H1 (cell line): Measurements from ENCODE around the gene PCP4. TPM values are rescaled to one million over a fixed set of nuclear protein-coding genes. Genes with fewer than 3 reads are reported as not detected.

Source experiments
- CTCF ChIA-PET: fragments of 300-600 bp; sonication (Branson Sonifier 250); formaldehyde crosslinking; loops from one replicate; lab custom pipeline; 2021; ENCODE audit not compliant: partially characterized antibody; lab: Charles Lee
- POLR2A ChIA-PET: fragments of 300-600 bp; sonication (Branson Sonifier 250); formaldehyde crosslinking; loops from one replicate; lab custom pipeline; 2021; ENCODE audit warnings: inconsistent platforms; ENCODE audit not compliant: partially characterized antibody; lab: Charles Lee
- DNase-seq, 2 experiments: peaks; one replicate each; pipeline versions ENCODE4 v3.0.0 to v3.0.0-alpha.2; 2010 to 2022; ENCODE audit warnings: low spot score in 2 of 2, low read depth in 1 of 2, mixed read lengths in 1 of 2
- FAIRE-seq: peaks from 2 replicates; lab custom pipeline; 2011; peaks lifted over from hg19 to GRCh38; lab: Jason Lieb, UNC
- H2AFZ ChIP-seq: 2 replicates; pipeline ENCODE4 v1.8.1; 2012; ENCODE audit warnings: low read length, inconsistent platforms
- H2AK5ac ChIP-seq: 2 replicates; pipeline ENCODE4 v1.6.1; 2013; ENCODE audit warnings: low read depth, low read length
- H2BK120ac ChIP-seq: replicated peaks from 2 replicates; pipeline ENCODE3; 2013; ENCODE audit warnings: low read depth, low read length, inconsistent platforms
- H2BK12ac ChIP-seq: 2 replicates; pipeline ENCODE4 v1.6.1; 2013; ENCODE audit warnings: low read depth, low read length
- H2BK15ac ChIP-seq: 2 replicates; pipeline ENCODE4 v1.6.1; 2013; ENCODE audit warnings: low read length
- H2BK20ac ChIP-seq: 2 replicates; pipeline ENCODE4 v1.6.1; 2013; ENCODE audit warnings: low read length
- H2BK5ac ChIP-seq: 2 replicates; pipeline ENCODE4 v1.6.1; 2013; ENCODE audit warnings: low read depth, low read length
- H3K14ac ChIP-seq: 2 replicates; pipeline ENCODE4 v1.6.1; 2013; ENCODE audit warnings: inconsistent platforms; ENCODE audit not compliant: insufficient read length
- H3K18ac ChIP-seq: 2 replicates; pipeline ENCODE4 v1.6.1; 2013; ENCODE audit warnings: low read length; ENCODE audit errors: extremely low read depth
- H3K23ac ChIP-seq: 2 replicates; pipeline ENCODE4 v1.6.1; 2013; ENCODE audit warnings: inconsistent platforms; ENCODE audit not compliant: insufficient read length
- H3K23me2 ChIP-seq: 2 replicates; pipeline ENCODE4 v1.6.1; 2013; ENCODE audit warnings: low read depth, low read length
- H3K27ac ChIP-seq: 2 replicates; pipeline ENCODE4 v1.6.1; 2011; ENCODE audit warnings: low read depth, low read length, inconsistent platforms
- H3K27me3 ChIP-seq, 4 experiments: replicated peaks in 1 of 4; 1 replicate in 1 of 4; 2 replicates in 3 of 4; pipeline versions ENCODE4 v1.6.1 to v1.8.1; 2011 to 2013; ENCODE audit warnings: low read length in 3 of 4, mild to moderate bottlenecking in 3 of 4, inconsistent platforms in 2 of 4, mixed read lengths in 2 of 4, moderate library complexity in 1 of 4; ENCODE audit not compliant: control insufficient read depth in 3 of 4, insufficient read depth in 3 of 4; ENCODE audit errors: extremely low read depth in 1 of 4
- H3K36me3 ChIP-seq, 4 experiments: 2 replicates each; pipeline versions ENCODE4 v1.6.1 to v1.8.1; 2011 to 2013; ENCODE audit warnings: mild to moderate bottlenecking in 4 of 4, low read length in 3 of 4, moderate library complexity in 2 of 4, control low read depth in 1 of 4, inconsistent platforms in 1 of 4; ENCODE audit not compliant: insufficient read depth in 4 of 4, control insufficient read depth in 2 of 4
- H3K4ac ChIP-seq: replicated peaks from 2 replicates; pipeline ENCODE3; 2013; ENCODE audit warnings: low read length, low read depth, mixed read lengths, inconsistent platforms; ENCODE audit not compliant: insufficient read length
- H3K4me1 ChIP-seq, 4 experiments: replicated peaks in 1 of 4; 1 replicate in 1 of 4; 2 replicates in 3 of 4; pipeline versions ENCODE4 v1.6.1 to v1.8.1; 2011 to 2013; ENCODE audit warnings: low read length in 3 of 4, inconsistent platforms in 2 of 4, mixed read lengths in 1 of 4; ENCODE audit not compliant: insufficient read depth in 4 of 4, control insufficient read depth in 3 of 4
- H3K4me2 ChIP-seq, 2 experiments: 2 replicates each; pipeline versions ENCODE4 v1.6.1 to v1.8.1; 2011 to 2013; ENCODE audit warnings: low read depth in 2 of 2, low read length in 2 of 2, control low read depth in 1 of 2, inconsistent platforms in 1 of 2, mild to moderate bottlenecking in 1 of 2; ENCODE audit not compliant: insufficient read depth in 1 of 2
- H3K4me3 ChIP-seq, 4 experiments: fragments of 200-600, 300-600 bp in 1 of 4; sonication (generic), shearing (Covaris generic), sonication (Bioruptor Twin) in 1 of 4; 2 replicates each; pipeline versions ENCODE4 v1.5.1 to v1.8.1; 2011 to 2016; ENCODE audit warnings: low read length in 4 of 4, low read depth in 3 of 4, control low read depth in 2 of 4, inconsistent platforms in 2 of 4, mild to moderate bottlenecking in 2 of 4, mixed read lengths in 1 of 4, moderate library complexity in 1 of 4; ENCODE audit not compliant: insufficient read depth in 2 of 4; ENCODE audit errors: extremely low read depth in 1 of 4
- H3K56ac ChIP-seq: replicated peaks from 2 replicates; pipeline ENCODE3; 2013; ENCODE audit warnings: low read depth, mild to moderate bottlenecking, mixed read lengths, low read length, inconsistent platforms; ENCODE audit not compliant: insufficient read length
- H3K79me1 ChIP-seq: 2 replicates; pipeline ENCODE4 v1.6.1; 2013; ENCODE audit warnings: low read depth, low read length, control low read depth
- H3K79me2 ChIP-seq, 2 experiments: 2 replicates each; pipeline versions ENCODE4 v1.6.1 to v1.8.1; 2012 to 2013; ENCODE audit warnings: low read length in 2 of 2, mild to moderate bottlenecking in 2 of 2, inconsistent platforms in 1 of 2; ENCODE audit not compliant: insufficient read depth in 2 of 2, control insufficient read depth in 1 of 2
- H3K9ac ChIP-seq, 4 experiments: replicated peaks in 1 of 4; 1 replicate in 1 of 4; 2 replicates in 3 of 4; pipeline versions ENCODE4 v1.6.1 to v1.8.1; 2011 to 2013; ENCODE audit warnings: low read depth in 3 of 4, low read length in 3 of 4, control low read depth in 2 of 4, mild to moderate bottlenecking in 2 of 4, moderate library complexity in 2 of 4, inconsistent platforms in 1 of 4; ENCODE audit errors: extremely low read depth in 1 of 4
- H3K9me3 ChIP-seq, 2 experiments: 2 replicates each; pipeline versions ENCODE4 v1.6.1 to v1.8.1; 2012 to 2013; ENCODE audit warnings: mild to moderate bottlenecking in 2 of 2, moderate library complexity in 2 of 2, control low read depth in 1 of 2, inconsistent platforms in 1 of 2, low read depth in 1 of 2, low read length in 1 of 2, mixed read lengths in 1 of 2; ENCODE audit not compliant: insufficient read depth in 2 of 2
- H4K20me1 ChIP-seq, 2 experiments: replicated peaks in 1 of 2; 2 replicates each; pipeline versions ENCODE3 to v1.8.1; 2011 to 2013; ENCODE audit warnings: inconsistent platforms in 2 of 2, low read length in 2 of 2, mild to moderate bottlenecking in 1 of 2; ENCODE audit not compliant: insufficient read depth in 2 of 2, control insufficient read depth in 1 of 2
- H4K5ac ChIP-seq: 2 replicates; pipeline ENCODE4 v1.6.1; 2013; ENCODE audit warnings: low read length, low read depth, mixed read lengths, inconsistent platforms; ENCODE audit not compliant: insufficient read length
- H4K8ac ChIP-seq: 2 replicates; pipeline ENCODE4 v1.8.0; 2013; ENCODE audit warnings: mild to moderate bottlenecking, moderate library complexity, low read length, inconsistent platforms; ENCODE audit not compliant: insufficient read depth; ENCODE audit errors: extremely low read depth
- H4K91ac ChIP-seq: replicated peaks from 2 replicates; pipeline ENCODE3; 2013; ENCODE audit warnings: low read length, mixed read lengths, inconsistent platforms; ENCODE audit not compliant: insufficient read length
- CBX5 ChIP-seq: fragments of 300-800, 300-1000 bp; sonication (generic); IDR thresholded peaks from 2 replicates; pipeline ENCODE4 v1.7.1; 2016; ENCODE audit warnings: antibody characterized with exemption, low read length, low read depth
- NANOG ChIP-seq: IDR thresholded peaks from 2 replicates; pipeline ENCODE4 v1.6.1; 2011; ENCODE audit warnings: low read length, low read depth, mild to moderate bottlenecking, inconsistent platforms; ENCODE audit not compliant: insufficient read depth, poor library complexity, severe bottlenecking
- RBBP5 ChIP-seq: IDR thresholded peaks from 2 replicates; pipeline ENCODE4 v1.7.1; 2012; ENCODE audit warnings: low read depth, mild to moderate bottlenecking, inconsistent platforms, low read length, moderate library complexity, borderline replicate concordance
- RFX5 ChIP-seq: IDR thresholded peaks from 2 replicates; pipeline ENCODE4 v1.6.1; 2011; ENCODE audit warnings: low read depth, low read length, improper control_type of control experiment, borderline replicate concordance
- RNF2 ChIP-seq: fragments of 200-900, 300-1000 bp; sonication (generic); IDR thresholded peaks from 2 replicates; pipeline ENCODE4 v1.7.1; 2016; ENCODE audit warnings: borderline replicate concordance, low read depth, mild to moderate bottlenecking, antibody characterized with exemption, low read length; ENCODE audit not compliant: poor library complexity, severe bottlenecking; ENCODE audit errors: missing control alignments
- TCF12 ChIP-seq: IDR thresholded peaks from 2 replicates; pipeline ENCODE4 v1.6.1; 2011; ENCODE audit warnings: low read depth, mild to moderate bottlenecking, low read length
- WGBS, 2 experiments: shearing (Covaris generic) in 1 of 2; methylation state at CpG; one replicate each; pipeline versions ENCODE4 v1.1.6 to v1.1.7; 2013 to 2015; ENCODE audit warnings: low lambda C conversion rate in 2 of 2, mixed read lengths in 2 of 2, inconsistent platforms in 1 of 2, low coverage in 1 of 2, missing lambda C conversion rate in 1 of 2; ENCODE audit not compliant: insufficient replicate concordance in 2 of 2, insufficient coverage in 1 of 2, insufficient read length in 1 of 2; ENCODE audit errors: extremely low coverage in 1 of 2, missing lambda C conversion rate in 1 of 2; 5-methylcytosine and 5-hydroxymethylcytosine counted together
- polyA plus RNA-seq, 7 experiments: library from polyadenylated mRNA; depleted of rRNA in 3 of 7; stranded (reverse) in 5 of 7; unstranded in 2 of 7; fragments of >200 nt in 5 of 7; fragments of 200-250 nt in 2 of 7; gene quantifications; 1 replicate in 5 of 7; 2 replicates in 1 of 7; 4 replicates in 1 of 7; pipeline versions ENCODE4 v1.2.1 to v1.2.3, GENCODE V29; 2011 to 2013; ENCODE audit warnings: missing spikeins in 2 of 7, mixed read lengths in 2 of 7
- total RNA-seq: library from RNA; stranded (reverse); fragmentation: NEBNext Ultra II Directional; extraction: Animal tissue kit (Norgen Biotek cat#: 25700); gene quantifications from 2 replicates; pipeline ENCODE4 v1.2.1, GENCODE V29; 2021

The PCP4 gene
- total and polyA plus RNA-seq, 2 of the 8 experiments (the other 6 are each of a cell fraction or from before 2014, with no cell fraction given), result 1.8 to 2.4 TPM

DNA sequence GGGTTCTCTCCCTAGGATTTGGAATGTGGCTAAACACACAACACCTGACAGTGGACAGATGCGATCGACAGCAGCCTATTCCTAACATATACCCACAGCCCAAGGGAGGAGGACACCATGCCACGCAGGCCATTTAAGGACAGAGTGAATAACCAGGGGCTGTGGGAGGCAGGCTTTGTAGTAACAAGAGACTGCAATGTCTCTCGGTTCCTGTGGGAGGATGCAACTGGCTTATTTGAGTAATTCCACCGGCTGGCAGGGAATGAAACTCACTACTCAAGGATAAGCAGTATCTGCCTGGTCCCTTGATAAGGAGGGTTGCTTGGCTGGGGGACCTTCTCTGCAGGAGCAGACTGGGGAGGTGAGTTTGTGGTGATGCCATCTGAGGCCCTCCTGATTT lies 109.6 kb downstream of the PCP4 start:
- Histone ChIP-seq H3K27ac (no peak overlapping the region), H4K8ac (no peak overlapping the region), H2BK20ac (no peak overlapping the region), H2AFZ (no peak overlapping the region), H3K9me3 (no peaks in the 10 kb centered on the region), H4K20me1 (no peaks in the 10 kb centered on the region), H4K5ac (no peak overlapping the region), H3K14ac (no peak overlapping the region), H3K23me2 (no peaks in the 10 kb centered on the region), H3K4ac (no peak overlapping the region), H3K79me2 (no peaks in the 10 kb centered on the region), H2BK120ac (no peak overlapping the region), H4K91ac (no peak overlapping the region), H3K9ac (no peak overlapping the region), H3K4me3 (no peak overlapping the region), H3K36me3 (no peaks in the 10 kb centered on the region), H2AK5ac (no peak overlapping the region), H3K23ac (no peak overlapping the region), H3K56ac (no peak overlapping the region), H2BK5ac (no peak overlapping the region), H2BK12ac (no peak overlapping the region), H2BK15ac (no peak overlapping the region), H3K4me2 (no peak overlapping the region), H3K27me3 (no peaks in the 10 kb centered on the region), H3K79me1 (no peaks in the 10 kb centered on the region), H3K4me1 (no peaks in the 10 kb centered on the region), H3K18ac (no peak overlapping the region)
- no peak for DNase-seq
- FAIRE-seq, result no peak
- WGBS, 2 experiments, result 91% methylated on average over 5 of the region's 5 CpGs; no CpG with 5 or more reads in 1 of the 2 experiments
- ChIA-PET POLR2A (interaction anchor here (0.9 to 1.0 kb wide), 2 partner anchors 8 to 13 kb away, joined by 3 read pairs; no protein-coding TSS in a partner anchor), CTCF (interaction anchor here (0.8 to 2.3 kb wide), 4 partner anchors 10 to 64 kb away, joined by 3 to 6 read pairs (median 4); no protein-coding TSS in a partner anchor)
- TF ChIP-seq CBX5 (no peak), NANOG (no peak), TCF12 (no peak), RFX5 (no peak), RBBP5 (no peak), RNF2 (no peak)
